ENCODE data around the gene MYO10.

- no peak for TF ChIP-seq CTCF (IDR thresholded peaks at IDR 0.05)
- no peak for TF ChIP-seq POLR2A (IDR thresholded peaks at IDR 0.05)
- no peak for TF ChIP-seq EP300 (IDR thresholded peaks at IDR 0.05)
These were observed 231.1 kb downstream of the MYO10 start for GRCh38 chr5:16704945-16705344.

Measured in tibial nerve (tissue), 4 donors.